IgD-negative memory B cell (primary cell): ENCODE measurements around the gene CACNG5. TPM values are rescaled to one million over a fixed set of nuclear protein-coding genes. Genes with fewer than 3 reads are reported as not detected.

ENCODE experiments used
- H3K27ac Mint-ChIP-seq, 3 donors: one replicate each; pipeline ENCODE4 v1.8.0; 2020 to 2022; ENCODE audit warnings: mild to moderate bottlenecking in 3 of 3, mixed read lengths in 3 of 3, moderate library complexity in 1 of 3
- H3K27me3 Mint-ChIP-seq: one replicate; pipeline ENCODE4 v1.8.0; 2021; ENCODE audit warnings: mixed read lengths
- H3K36me3 Mint-ChIP-seq: one replicate; pipeline ENCODE4 v1.8.0; 2020; ENCODE audit warnings: mild to moderate bottlenecking, mixed read lengths
- H3K4me1 Mint-ChIP-seq, 3 donors: one replicate each; pipeline ENCODE4 v1.8.0; 2020 to 2022; ENCODE audit warnings: mixed read lengths in 3 of 3, mild to moderate bottlenecking in 1 of 3
- H3K4me3 Mint-ChIP-seq, 4 donors: one replicate each; pipeline ENCODE4 v1.8.0; 2020 to 2022; ENCODE audit warnings: mild to moderate bottlenecking in 4 of 4, mixed read lengths in 4 of 4, moderate library complexity in 3 of 4
- H3K9me3 Mint-ChIP-seq, 3 donors: one replicate each; pipeline ENCODE4 v1.8.0; 2020 to 2021; ENCODE audit warnings: mixed read lengths in 3 of 3, mild to moderate bottlenecking in 1 of 3
- polyA plus RNA-seq: library from polyadenylated mRNA; unstranded; fragments of 300-500 nt; fragmentation: Illumina TruSeq; gene quantifications from one replicate; pipeline ENCODE4 v1.2.3, GENCODE V29; 2021

CACNG5 gene
- not detected for polyA plus RNA-seq

- no peaks in the 10 kb centered on the region for H3K36me3 Mint-ChIP-seq
- H3K4me1 Mint-ChIP-seq: no peaks in the 10 kb centered on the region
- peak within 1 kb of the TSS in 1 of 4 donors; percentile 47 for H3K4me3 Mint-ChIP-seq
- peaks cover 22% of the 10 kb centered on the region for H3K27me3 Mint-ChIP-seq
- H3K27ac Mint-ChIP-seq: no peak within 1 kb of the TSS
- no peaks in the 10 kb centered on the region for H3K9me3 Mint-ChIP-seq
Measured at GRCh38 chr17:66834919-66835454, at the start of gene CACNG5. Gene CACNG5 (plus strand): TSS chr17:66835117. CDS start chr17:66877333, 42,216 bp downstream.

- H3K4me1 Mint-ChIP-seq: peaks cover under 1 to 2% (median 1%) of the 10 kb centered on the region in 3 donors
- peaks cover under 1% of the 10 kb centered on the region for H3K36me3 Mint-ChIP-seq
- H3K4me3 Mint-ChIP-seq: no peak overlapping the region
- no peak overlapping the region for H3K27ac Mint-ChIP-seq
- peaks cover 0 to under 1% (median 0%) of the 10 kb centered on the region in 3 donors for H3K9me3 Mint-ChIP-seq
- H3K27me3 Mint-ChIP-seq: peaks cover under 1% of the 10 kb centered on the region
Measured at GRCh38 chr17:66786107-66786506, 48.8 kb upstream of the CACNG5 start.

GRCh38 chr17:66787914-66788313 is 47.0 kb upstream of the CACNG5 start:
- H3K36me3 Mint-ChIP-seq: peaks cover 3% of the 10 kb centered on the region
- H3K27me3 Mint-ChIP-seq: peaks cover 6% of the 10 kb centered on the region
- H3K4me1 Mint-ChIP-seq: peaks cover 8 to 9% (median 8%) of the 10 kb centered on the region in 3 donors
- no peak overlapping the region for H3K27ac Mint-ChIP-seq
- H3K4me3 Mint-ChIP-seq: no peak overlapping the region
- no peaks in the 10 kb centered on the region for H3K9me3 Mint-ChIP-seq

GRCh38 chr17:66789093-66789492 is 45.8 kb upstream of the CACNG5 start:
- Mint-ChIP-seq H3K4me3 (no peak overlapping the region), H3K9me3 (no peaks in the 10 kb centered on the region), H3K4me1 (peaks cover 8 to 9% (median 8%) of the 10 kb centered on the region in 3 donors), H3K27me3 (peaks cover 6% of the 10 kb centered on the region), H3K27ac (no peak overlapping the region), H3K36me3 (peaks cover 4% of the 10 kb centered on the region)

GRCh38 chr17:66789961-66790437 is 44.9 kb upstream of the CACNG5 start:
- Mint-ChIP-seq H3K9me3 (no peaks in the 10 kb centered on the region), H3K27me3 (peaks cover 6% of the 10 kb centered on the region), H3K4me1 (peaks cover 8 to 9% (median 8%) of the 10 kb centered on the region in 3 donors), H3K4me3 (no peak overlapping the region), H3K36me3 (peaks cover 4% of the 10 kb centered on the region), H3K27ac (no peak overlapping the region)

GRCh38 chr17:66790501-66791061 is 44.3 kb upstream of the CACNG5 start:
- H3K4me1 Mint-ChIP-seq: peaks cover 8 to 9% (median 8%) of the 10 kb centered on the region in 3 donors
- peaks cover 4% of the 10 kb centered on the region for H3K36me3 Mint-ChIP-seq
- H3K9me3 Mint-ChIP-seq: no peaks in the 10 kb centered on the region
- no peak overlapping the region for H3K27ac Mint-ChIP-seq
- H3K27me3 Mint-ChIP-seq: peaks cover 6% of the 10 kb centered on the region
- no peak overlapping the region for H3K4me3 Mint-ChIP-seq

GRCh38 chr17:66791347-66791746 is 43.6 kb upstream of the CACNG5 start:
- Mint-ChIP-seq H3K4me3 (peak overlapping the region in 3 of 4 donors; percentile 38 to 67 (median 64)), H3K4me1 (peaks cover 8 to 9% (median 8%) of the 10 kb centered on the region in 3 donors), H3K36me3 (peaks cover 4% of the 10 kb centered on the region), H3K27ac (no peak overlapping the region), H3K9me3 (no peaks in the 10 kb centered on the region), H3K27me3 (peaks cover 6% of the 10 kb centered on the region)

- Mint-ChIP-seq H3K27ac (no peak overlapping the region), H3K27me3 (peaks cover 7% of the 10 kb centered on the region), H3K4me3 (no peak overlapping the region), H3K36me3 (peaks cover 4% of the 10 kb centered on the region), H3K4me1 (peaks cover 8 to 9% (median 8%) of the 10 kb centered on the region in 3 donors), H3K9me3 (no peaks in the 10 kb centered on the region)
Measured at GRCh38 chr17:66793814-66794213, 41.1 kb upstream of the CACNG5 start.

GRCh38 chr17:66795486-66795885 is 39.4 kb upstream of the CACNG5 start:
- H3K4me1 Mint-ChIP-seq: peaks cover 8 to 9% (median 8%) of the 10 kb centered on the region in 3 donors
- peaks cover 7% of the 10 kb centered on the region for H3K27me3 Mint-ChIP-seq
- no peaks in the 10 kb centered on the region for H3K9me3 Mint-ChIP-seq
- peaks cover 4% of the 10 kb centered on the region for H3K36me3 Mint-ChIP-seq
- no peak overlapping the region for H3K4me3 Mint-ChIP-seq
- no peak overlapping the region for H3K27ac Mint-ChIP-seq

- Mint-ChIP-seq H3K9me3 (no peaks in the 10 kb centered on the region), H3K27me3 (peaks cover 1% of the 10 kb centered on the region), H3K4me3 (no peak overlapping the region), H3K4me1 (no peaks in the 10 kb centered on the region), H3K36me3 (no peaks in the 10 kb centered on the region), H3K27ac (no peak overlapping the region)
Measured at GRCh38 chr17:66799849-66800537, 34.9 kb upstream of the CACNG5 start.

- Mint-ChIP-seq H3K27me3 (peaks cover 16% of the 10 kb centered on the region), H3K4me1 (no peaks in the 10 kb centered on the region), H3K9me3 (no peaks in the 10 kb centered on the region), H3K4me3 (no peak overlapping the region), H3K27ac (no peak overlapping the region), H3K36me3 (no peaks in the 10 kb centered on the region)
Measured at GRCh38 chr17:66803474-66803951, 31.4 kb upstream of the CACNG5 start.

GRCh38 chr17:66805567-66805966 is 29.4 kb upstream of the CACNG5 start:
- Mint-ChIP-seq H3K9me3 (peaks cover 0 to 2% (median 0%) of the 10 kb centered on the region in 3 donors), H3K27me3 (peaks cover 21% of the 10 kb centered on the region), H3K27ac (no peak overlapping the region), H3K4me1 (no peaks in the 10 kb centered on the region), H3K36me3 (no peaks in the 10 kb centered on the region), H3K4me3 (no peak overlapping the region)

GRCh38 chr17:66807182-66807581 is 27.7 kb upstream of the CACNG5 start:
- peaks cover 21% of the 10 kb centered on the region for H3K27me3 Mint-ChIP-seq
- H3K27ac Mint-ChIP-seq: no peak overlapping the region
- H3K4me1 Mint-ChIP-seq: no peaks in the 10 kb centered on the region
- H3K9me3 Mint-ChIP-seq: peaks cover 0 to 2% (median 0%) of the 10 kb centered on the region in 3 donors
- no peaks in the 10 kb centered on the region for H3K36me3 Mint-ChIP-seq
- H3K4me3 Mint-ChIP-seq: no peak overlapping the region

- Mint-ChIP-seq H3K4me1 (no peaks in the 10 kb centered on the region), H3K27me3 (peaks cover 23% of the 10 kb centered on the region), H3K27ac (no peak overlapping the region)
Measured at GRCh38 chr17:66809408-66809807, 25.5 kb upstream of the CACNG5 start.

GRCh38 chr17:66810951-66811682 is 23.8 kb upstream of the CACNG5 start:
- Mint-ChIP-seq H3K27ac (no peak overlapping the region), H3K27me3 (peaks cover 21% of the 10 kb centered on the region), H3K36me3 (no peaks in the 10 kb centered on the region), H3K9me3 (peaks cover 0 to 7% (median 2%) of the 10 kb centered on the region in 3 donors), H3K4me1 (no peaks in the 10 kb centered on the region), H3K4me3 (no peak overlapping the region)

More at GRCh38 chr17:66809408-66809807, 25.5 kb upstream of the CACNG5 start:
- Mint-ChIP-seq H3K36me3 (no peaks in the 10 kb centered on the region), H3K9me3 (peaks cover 0 to 7% (median 2%) of the 10 kb centered on the region in 3 donors), H3K4me3 (no peak overlapping the region)
